T follicular helper cell (primary cell): Measurements from ENCODE around the gene NDUFS7.

Experiments used
- DNase-seq: peaks from one replicate; pipeline ENCODE4 v3.0.0-alpha.2; 2020; ENCODE audit warnings: low read depth
- total RNA-seq, 2 experiments: gene quantifications; one replicate each; lab custom pipeline; 2026; lab: John Stamatoyannopoulos, UW

Gene NDUFS7
- total RNA-seq = 45.5 to 47.8 reads per million in 2 experiments

GRCh38 chr19:1383312-1384084, at the start of gene NDUFS7:
Gene NDUFS7 (plus strand): TSS chr19:1383907. CDS start chr19:1383927, 20 bp downstream.
- peak; percentile 86 for DNase-seq

DNA sequence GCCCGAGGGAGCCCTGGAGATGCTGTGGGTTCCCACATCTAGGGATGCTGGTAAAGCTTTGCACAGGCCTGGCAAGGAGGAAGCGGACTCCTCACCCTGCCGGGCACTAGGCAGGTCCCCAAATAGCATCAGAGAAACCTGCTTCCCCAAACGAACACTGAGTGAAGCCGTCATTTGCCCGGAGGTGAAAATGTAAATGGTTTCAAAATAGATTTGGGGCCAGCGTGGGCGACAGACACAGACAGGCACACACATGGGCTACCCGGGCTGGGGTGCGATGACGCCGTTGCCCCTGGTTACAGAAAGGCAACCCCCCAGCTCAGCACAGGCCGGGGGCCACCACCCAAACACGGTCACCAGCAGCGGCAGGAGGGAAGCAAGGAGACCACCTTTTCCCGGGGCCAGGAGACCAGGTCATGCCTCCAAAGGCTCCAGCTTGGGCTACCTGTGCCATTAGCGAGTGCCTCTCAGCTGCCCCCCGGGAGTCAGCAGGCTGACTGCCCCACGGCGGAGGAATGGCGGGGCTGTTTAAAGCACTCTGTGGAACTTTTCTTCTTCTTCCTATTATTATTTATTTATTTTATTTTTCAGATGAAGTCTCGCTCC, 47.5 kb upstream of the NDUFS7 start:
- DNase-seq = no peak

DNA sequence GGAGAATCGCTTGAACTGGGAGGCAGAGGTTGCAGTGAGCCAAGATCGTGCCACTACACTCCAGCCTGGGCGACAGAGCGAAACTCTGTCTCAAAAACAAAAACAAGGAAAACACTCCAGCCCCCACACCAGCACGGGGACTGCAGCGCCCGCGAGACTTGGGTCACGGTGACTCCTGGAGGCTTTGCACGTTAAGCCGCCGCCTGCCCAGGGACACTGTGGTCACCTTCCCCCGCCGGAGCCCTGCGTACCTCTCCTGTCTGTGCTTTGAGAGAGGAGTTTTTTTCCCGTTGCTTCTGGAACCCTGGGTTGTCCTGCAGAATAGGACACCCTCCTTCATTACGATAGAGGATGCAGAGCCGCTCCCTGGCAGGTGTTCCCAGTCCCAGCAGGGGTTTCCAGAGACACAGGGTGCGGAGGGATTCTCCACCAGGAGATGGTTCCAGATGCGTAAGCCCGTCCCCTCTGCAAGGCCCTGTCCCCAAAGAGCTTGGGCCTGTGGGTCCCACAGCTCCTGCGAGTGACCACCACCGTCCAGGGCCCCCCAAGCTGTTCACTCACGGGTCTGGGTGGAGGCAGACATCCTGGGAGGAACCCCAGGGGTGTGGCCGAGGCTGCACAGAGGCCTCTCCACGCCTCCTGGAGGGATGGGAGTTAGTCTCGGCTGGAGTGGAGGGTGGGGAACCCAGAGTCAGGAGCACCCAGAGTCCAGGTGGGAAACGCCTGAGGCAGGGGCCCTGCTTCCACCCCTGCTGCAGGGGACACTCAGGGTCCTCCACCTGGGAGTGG, 42.8 kb upstream of the NDUFS7 start:
- no peak for DNase-seq

- DNase-seq = no peak
Measured at GRCh38 chr19:1343041-1343440, 40.7 kb upstream of the NDUFS7 start.

- DNase-seq = no peak
Measured at GRCh38 chr19:1349211-1349610, 34.5 kb upstream of the NDUFS7 start.

GRCh38 chr19:1350867-1351266, 32.8 kb upstream of the NDUFS7 start:
- no peak for DNase-seq

DNA sequence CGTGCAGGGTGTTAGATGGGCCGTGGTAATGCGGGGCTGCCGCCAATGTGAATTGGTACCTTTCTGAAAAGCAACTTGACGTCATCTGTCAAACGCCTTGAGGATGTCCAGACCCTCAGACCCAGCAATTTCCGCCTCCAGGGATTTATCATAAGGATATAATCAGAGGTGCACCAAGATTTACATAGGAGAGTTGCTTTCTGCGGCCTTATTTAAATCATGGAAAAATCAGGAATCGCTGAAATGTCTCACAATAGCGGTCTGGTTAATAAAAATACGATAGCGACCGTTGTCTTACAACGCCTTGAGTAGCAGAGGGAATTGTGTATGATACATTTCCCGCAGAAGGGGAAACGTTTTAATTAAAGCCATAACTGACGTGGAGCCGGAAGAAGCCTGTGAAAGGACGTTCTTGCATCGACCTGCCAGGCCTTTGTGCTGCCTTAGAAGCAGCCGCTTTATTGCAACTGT, 32.3 kb upstream of the NDUFS7 start:
- no peak for DNase-seq

GRCh38 chr19:1353144-1353543, 30.6 kb upstream of the NDUFS7 start:
- no peak for DNase-seq

DNA sequence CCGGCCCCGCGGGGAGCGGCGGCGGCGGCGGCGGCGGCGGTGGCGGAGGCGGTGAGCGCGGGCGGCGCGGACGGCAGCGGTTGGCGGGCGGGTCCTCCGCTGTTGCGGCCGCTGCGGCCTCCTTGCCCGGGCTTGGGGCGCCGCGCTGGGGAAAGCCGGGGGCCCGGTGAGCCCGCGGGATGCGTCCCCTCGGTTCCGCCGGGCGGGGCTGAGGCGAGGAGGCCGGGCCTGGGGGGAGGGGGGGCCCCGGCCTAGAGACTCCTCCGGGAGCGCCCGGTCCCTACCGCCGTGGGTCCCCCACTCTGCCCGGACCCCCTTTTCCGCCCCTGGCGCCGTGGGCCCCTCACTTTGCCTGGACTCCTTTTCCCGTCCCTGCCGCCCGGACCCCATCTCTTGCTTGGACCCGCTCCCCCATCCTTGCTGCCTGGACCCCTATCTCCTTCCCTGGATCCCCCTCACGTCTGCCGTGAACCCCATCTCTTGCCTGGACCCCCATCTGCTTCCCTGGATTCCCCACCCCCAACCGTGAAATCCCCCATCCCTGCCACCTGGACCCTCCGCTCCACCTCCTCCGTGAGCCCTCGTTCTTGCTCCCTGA, 28.6 kb upstream of the NDUFS7 start:
- DNase-seq = no peak

GRCh38 chr19:1355568-1356507, 27.9 kb upstream of the NDUFS7 start:
- DNase-seq = no peak

GRCh38 chr19:1356508-1356865, 27.2 kb upstream of the NDUFS7 start:
- DNase-seq = no peak

GRCh38 chr19:1357531-1358109, 26.1 kb upstream of the NDUFS7 start:
- DNase-seq = no peak

GRCh38 chr19:1360126-1360817, 23.4 kb upstream of the NDUFS7 start:
- no peak for DNase-seq

GRCh38 chr19:1360818-1361461, 22.8 kb upstream of the NDUFS7 start:
- DNase-seq = no peak

DNA sequence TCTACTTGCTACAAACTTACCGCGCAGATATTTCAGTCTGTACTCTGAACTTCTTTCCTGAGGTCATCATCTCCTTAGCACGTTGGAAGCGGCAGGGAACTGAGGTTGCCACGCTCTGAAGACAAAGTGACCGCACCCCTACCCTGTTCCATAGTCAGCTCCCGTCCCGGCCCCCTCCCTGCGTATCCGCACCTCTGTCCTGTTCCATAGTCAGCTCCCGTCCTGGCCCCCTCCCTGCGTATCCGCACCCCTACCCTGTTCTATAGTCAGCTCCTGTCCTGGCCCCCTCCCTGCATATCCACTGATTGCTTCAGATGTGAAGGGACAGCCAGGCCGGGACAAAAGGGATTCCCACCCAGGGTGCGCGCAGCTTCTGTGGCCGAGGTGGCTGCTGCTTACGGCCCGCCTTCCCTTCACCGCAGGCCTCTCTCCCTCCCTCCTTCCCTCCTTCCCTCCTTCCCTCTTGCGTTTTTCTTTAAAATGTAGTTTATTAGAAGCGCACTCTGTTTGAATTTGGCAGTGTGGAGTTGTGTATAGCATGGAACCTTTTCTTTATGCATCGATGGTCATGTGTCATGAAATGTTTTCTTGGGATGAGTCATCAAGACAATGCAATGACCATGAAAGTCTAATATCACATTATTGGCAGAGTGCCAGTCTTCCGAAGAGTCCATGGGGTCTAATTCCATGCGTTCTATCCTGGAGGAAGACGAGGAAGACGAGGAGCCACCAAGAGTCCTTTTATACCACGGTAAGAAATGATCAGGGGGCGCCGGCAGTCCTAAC, 21.9 kb upstream of the NDUFS7 start:
- no peak for DNase-seq

DNA sequence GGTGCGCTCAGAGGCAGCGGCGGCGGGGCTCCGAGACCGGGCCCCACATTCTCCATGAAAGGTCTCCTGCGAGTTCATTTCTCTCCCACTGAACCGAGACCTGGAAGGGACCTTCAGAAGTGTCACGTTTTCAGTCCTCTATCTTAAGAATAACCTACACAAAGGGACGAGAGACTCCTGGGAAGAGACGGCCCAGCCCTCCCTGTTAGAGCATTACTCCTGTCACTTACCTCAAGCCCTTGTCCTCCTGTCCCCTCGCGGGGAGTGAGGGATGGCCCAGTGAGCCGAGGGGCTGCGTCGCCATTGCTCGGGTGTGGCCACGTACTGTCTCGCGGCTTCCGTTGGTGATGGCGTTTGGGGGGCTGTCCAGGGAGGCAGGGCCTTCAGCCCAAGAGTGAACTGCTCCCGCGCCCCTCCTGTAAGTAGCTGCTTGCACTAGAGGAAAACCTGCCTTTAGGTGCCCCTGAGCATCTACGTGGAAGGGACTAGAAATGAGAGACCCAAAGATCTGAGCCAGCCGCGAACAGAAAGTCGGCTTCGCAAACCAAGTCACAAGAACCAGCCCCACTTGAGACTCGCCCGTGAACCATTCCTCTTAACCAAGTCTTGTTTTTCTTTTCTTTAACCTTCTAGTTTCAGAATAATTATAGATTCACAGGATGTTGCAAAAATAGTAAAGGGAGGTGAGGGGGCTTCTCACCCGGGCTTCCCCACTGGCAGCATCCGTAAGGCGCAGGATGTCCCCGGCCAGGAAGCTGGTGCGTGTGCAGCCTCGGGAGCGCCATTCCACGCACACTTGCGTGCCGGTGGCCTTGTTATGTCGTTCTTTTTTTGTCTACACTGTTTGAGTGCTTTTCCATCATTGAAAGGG, 21.1 kb upstream of the NDUFS7 start:
- DNase-seq = no peak

DNA sequence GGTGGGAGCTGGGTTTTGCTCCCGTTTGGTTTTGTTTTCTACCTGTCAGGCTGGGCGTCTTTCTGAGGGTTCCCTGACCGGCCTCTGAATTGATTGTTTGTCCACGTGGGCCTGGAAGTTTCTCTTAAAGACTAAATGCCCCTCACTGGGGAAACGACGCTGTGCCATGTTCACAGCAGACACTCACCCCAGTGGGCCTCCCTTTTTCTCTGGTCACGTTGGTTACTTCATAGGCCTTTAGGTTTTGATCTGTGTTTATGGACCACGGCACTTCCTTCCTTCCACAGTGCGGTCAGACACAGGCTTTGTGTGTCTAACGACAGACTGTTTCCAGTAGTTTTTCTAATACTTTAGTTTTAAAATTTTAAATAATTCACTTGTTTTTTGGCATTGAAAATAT, 20.1 kb upstream of the NDUFS7 start:
- DNase-seq = no peak
